Superior temporal gyrus (tissue), 1 donor: ENCODE measurements around the gene CHN1.

Experiments used
- DNase-seq: peaks from one replicate; pipeline ENCODE4 v3.0.0-alpha.2; 2016; ENCODE audit errors: extremely low spot score

The CHN1 gene, protein sequence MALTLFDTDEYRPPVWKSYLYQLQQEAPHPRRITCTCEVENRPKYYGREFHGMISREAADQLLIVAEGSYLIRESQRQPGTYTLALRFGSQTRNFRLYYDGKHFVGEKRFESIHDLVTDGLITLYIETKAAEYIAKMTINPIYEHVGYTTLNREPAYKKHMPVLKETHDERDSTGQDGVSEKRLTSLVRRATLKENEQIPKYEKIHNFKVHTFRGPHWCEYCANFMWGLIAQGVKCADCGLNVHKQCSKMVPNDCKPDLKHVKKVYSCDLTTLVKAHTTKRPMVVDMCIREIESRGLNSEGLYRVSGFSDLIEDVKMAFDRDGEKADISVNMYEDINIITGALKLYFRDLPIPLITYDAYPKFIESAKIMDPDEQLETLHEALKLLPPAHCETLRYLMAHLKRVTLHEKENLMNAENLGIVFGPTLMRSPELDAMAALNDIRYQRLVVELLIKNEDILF

DNA sequence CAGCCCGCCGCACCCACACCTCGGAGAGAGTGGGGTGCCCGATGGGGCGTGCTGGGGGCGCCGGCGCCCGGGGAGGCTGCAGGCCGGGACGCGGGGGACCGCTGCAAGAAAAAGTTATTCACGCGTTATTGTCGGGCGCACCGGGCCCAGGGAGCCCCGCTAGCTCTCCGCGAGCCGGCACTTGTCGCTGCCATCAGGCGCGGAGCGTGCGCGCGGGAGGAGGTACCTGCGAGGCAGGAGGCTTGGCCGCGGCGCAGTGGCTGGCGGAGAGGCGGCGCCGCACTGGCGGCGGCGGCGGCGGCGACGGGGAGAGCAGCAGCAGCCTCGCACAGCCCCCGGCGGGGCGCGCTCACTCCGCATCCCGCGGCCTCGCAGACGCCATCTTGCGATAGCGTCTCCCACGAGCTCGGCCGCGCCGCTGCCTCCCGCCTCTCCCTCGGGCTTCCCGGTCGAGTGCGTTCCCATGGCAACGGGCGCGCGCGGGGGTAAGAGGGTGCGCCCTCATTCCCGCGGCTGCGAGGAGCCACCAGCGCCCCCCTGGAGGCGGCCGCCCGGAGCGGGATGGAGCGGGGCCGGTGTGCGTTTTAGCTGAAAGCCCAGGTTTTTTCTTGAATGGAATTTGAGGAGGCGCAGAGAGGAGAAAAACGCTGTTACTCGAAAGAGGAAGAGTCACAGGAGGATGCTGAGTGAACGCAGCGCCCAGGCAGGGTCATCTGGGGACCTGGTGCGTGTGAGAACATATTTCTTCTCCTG, at the start of gene CHN1:
TSS of gene CHN1 (minus strand) at position 402 of the 753 bp plus-strand sequence. CDS start 469 bp downstream, outside the sequence.
- DNase-seq: peak; percentile 85

DNA sequence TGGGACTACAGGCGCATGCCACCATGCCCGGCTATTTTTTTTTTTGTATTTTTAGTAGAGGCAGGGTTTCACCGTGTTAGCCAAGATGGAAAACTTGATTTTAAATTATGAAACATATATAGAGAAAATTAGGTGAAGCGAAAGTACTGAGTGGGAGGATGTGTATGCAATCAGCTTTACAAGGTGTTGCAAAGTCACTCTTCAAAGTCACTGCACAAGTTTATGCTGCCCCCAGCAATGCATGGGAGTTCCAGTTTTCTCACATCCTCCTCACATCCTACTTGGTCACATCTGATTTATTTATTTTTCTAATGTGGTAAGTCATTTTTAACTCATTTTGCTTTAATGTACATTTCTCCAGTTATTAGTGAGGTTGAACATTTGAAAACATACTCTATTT, 49.2 kb upstream of the CHN1 start:
- no peak for DNase-seq

DNA sequence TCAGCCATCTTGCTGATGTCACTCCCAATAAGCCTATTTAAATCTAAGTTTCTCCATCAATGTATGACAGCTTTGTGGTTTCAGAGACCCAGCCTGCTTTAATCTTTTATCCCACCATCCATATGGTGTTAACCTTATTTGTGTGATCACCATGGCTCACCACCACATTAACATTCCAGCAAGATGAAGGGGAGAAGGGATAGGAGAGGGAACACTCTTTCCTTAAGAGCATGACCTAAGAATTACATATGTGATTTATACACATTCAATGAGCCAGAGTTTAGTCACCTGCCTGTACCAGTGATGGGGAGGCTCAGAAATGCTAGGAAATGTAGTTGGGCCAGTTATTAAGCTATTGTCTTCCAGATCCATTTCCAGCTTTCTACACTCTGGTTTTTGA, 44.5 kb upstream of the CHN1 start:
- no peak for DNase-seq

DNA sequence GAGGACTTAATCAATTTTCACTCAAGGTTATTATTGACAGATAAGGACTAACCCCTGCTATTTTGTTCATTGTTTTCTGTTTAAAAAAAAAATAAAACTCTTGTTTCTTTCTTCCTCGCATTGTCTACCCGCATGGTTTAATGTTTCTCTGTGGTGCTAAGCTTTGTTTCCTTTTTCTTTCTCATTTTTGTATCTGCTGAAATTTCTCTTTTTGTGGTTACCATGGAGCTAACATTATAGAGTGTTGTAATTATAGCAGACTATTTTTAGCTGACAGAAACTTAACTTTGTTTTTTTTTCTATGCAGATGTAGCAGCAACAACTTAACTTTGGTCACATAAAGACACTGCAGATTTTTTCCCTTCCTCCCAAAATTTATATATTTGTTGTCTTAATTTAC, 43.1 kb upstream of the CHN1 start:
- DNase-seq: no peak

DNA sequence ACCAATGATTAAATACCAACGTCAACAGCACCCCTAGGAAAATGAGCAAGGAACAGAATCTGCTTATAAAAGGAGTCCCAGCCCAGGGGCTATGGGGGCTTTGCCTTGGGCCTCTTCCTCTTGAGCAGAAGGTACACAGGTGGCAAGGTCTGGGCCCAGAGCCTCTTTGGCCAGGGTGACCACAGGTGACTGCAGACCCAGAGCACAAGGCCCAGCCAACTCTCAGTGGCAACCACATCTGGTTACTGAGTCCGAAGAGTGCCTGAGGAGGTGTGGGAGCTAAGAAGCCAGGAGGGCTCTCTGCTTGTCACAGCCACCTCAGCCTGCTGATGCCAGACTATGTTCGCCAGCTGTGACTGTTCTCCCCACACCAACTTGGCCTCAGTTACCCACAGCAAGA, 34.3 kb upstream of the CHN1 start:
- DNase-seq: no peak

DNA sequence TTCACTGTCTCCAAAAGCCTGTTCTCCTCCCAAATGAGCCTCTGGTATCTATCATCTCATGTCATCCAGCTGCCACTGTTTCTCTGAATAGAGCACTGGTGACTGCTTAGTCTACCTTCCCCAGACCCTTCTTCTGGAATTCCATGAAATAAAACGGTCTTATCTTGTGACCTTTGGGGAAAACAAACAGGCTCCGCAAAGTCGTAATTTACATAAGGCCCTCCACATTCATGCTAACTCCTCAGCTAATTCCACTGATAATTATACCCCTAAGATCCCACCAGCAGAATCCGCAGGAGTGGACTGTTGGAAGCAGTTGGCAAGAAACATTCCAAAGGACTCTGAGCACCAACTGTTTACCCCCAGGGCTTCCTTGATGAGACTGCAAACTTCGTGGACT, 33.9 kb upstream of the CHN1 start:
- no peak for DNase-seq

DNA sequence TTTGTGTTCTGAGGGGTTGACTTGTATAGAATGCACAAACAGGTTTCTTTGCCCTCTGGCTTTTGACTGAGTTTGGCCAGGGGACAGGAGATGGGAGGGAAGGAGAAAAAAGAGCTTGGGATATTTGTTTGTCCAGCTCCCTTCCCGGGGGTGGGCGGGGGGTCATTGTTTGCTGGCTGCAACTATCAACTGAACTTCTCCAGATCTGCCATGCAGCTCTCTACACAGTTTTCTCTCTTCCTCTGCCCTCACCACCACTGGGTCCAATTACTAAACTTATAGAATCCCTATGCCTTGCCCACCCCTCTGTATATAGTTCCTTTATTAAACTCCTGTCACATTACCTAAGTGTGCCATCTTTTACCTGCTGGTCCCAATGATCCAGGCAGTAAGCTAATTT, 32.8 kb upstream of the CHN1 start:
- DNase-seq: no peak

DNA sequence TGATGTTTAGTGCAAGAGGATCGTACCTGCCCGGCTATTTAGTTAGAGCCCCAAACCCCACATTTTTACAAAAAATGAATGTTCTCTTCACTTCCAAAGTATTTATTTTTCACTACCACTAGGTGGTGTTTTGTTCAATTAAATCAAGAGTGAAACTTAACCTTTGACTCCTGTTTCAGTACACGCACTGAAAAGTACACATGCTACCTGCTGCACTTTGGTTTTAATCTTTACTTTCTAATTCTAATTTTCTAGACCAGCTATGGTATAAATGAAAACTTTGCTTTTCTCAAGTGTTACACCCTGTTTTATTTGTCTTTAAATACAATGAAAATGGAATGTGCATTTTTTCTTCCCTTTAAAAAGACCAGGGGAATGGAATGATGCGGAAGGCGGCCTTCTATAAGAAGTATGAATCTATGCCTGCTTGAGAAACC, 31.4 kb upstream of the CHN1 start:
- peak; percentile 58 for DNase-seq

DNA sequence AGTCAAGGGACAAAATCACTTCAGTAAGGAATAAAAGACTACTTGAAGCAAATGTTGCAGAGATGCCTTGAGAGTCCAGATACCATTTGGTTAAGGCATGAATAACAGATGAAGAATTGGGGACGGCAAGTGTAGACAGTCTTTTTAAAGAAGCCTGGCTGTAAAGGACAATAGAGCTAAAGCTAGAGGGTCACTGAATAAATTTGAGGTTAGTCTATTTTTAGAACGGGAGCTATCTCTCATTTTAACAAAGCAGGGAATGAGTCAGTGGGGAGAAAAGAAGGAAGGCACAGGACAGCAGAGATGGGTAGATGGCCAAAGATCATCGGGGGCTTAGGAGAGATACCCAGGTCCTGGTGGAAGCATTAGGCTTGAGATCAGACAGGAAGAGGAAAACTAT, 30.6 kb upstream of the CHN1 start:
- no peak for DNase-seq

DNA sequence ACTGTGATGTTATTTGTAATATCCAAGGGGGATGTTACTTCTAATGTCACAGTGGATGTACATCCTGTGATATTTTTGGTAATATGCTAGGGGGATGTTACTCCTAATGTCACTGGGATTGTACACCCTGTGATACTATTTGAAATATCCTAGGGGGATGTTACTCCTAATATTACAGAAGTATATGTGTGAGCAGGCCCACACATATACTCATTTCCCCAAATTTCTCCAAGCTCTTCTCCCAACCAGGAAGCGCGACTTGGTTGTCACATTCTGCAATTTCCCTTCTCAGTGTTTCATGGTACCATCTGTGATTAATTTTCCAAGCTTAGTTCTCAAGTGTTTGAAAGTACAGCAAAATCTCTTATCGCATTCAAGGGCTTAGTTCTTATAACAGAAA, 29.5 kb upstream of the CHN1 start:
- DNase-seq: no peak

DNA sequence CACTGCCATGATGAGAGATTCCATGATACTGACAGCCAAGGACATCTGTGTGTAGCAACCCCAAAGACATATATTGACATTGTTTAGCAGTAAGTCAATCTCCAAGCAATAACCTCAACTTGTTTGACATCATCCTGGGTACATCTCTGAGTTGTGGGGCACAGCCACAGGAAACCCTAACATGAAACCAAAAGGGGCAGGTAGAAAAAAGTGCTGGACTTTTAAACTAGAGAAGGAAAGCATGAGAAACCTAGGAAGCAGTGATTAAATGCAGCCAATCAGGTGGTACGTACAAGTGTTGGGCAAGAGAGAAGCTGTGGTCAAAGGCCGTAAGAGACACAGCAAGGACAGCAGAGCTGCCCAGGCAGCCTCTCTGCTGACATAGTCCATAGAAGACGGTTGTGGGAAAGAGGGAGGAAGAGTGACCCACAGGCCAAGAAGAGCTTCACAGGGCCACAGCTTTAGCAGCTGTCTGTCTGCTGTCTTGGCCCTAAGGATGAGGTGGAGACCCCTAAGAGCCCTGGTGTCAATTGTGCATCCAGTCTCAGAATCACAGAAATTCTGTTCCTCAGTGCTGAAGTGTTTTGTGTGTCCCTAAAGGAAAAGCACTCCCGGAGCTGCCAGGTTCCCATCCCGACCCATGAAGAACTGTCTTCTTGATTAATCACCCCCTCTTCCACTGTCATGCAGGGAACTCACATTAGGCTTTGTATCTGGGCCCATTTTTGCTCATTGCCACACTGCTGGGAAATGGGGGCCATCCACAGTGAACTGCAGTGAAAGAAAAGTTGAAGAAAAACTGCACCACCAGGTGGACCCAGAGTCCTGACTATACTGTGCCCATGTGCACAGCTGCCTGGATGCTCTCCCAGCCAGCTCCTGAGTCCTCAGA, 25.4 kb upstream of the CHN1 start:
- DNase-seq: no peak

DNA sequence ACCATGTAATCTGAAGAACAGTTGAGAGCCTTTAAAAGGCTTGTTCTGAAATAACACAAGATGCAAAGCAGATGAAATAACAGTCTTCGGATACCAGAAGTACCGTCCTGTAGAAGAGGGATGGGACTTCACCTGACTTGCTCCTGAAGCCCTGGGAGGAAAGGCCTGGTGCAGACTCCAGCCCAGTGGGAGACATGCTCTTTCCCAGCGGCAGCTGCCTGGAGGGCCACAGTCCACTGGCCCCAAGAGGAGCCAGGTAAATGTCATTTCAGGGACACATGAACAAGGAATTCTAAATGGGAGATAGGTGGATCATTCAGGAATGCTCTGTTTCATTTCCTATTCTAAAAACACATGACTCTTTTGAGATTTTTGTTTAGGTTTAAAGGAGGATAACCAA, 22.6 kb upstream of the CHN1 start:
- DNase-seq: no peak

DNA sequence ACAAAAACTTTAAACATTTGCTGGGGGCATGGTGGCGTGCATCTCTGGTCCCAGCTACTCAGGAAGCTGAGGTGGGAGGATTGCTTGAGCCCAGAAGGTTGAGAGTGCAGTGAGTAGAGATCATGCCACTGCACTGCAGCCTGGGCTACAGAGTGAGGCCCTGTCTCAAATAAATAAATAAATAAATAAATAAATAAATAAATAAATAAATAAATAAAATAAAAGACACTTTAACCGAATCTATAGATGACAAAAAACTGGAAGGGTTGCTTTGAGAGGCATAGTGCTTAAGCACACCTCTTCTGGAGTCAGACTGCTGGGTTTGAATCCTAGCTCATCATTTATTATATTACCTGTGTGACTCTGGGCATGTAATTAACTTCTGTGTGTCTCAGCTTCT, 21.2 kb upstream of the CHN1 start:
- no peak for DNase-seq

DNA sequence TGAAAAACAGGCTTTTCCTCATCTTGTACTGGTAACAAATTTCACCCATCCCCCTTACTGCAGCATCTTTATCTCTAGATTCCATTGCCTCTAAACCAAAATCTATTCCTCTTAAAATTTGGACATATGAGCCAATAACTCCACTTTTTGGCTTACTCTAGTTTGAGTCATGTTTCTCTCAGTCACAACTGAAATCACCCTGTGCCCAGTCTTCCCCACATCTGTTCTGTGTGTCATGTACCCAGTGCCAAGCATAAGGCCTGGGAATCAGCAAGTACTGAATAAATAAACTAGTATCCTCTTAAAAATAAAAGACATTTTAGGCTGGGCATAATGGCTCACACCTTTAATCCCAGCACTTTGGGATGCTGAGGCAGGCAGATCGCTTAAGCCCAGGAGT, 20.8 kb upstream of the CHN1 start:
- no peak for DNase-seq

DNA sequence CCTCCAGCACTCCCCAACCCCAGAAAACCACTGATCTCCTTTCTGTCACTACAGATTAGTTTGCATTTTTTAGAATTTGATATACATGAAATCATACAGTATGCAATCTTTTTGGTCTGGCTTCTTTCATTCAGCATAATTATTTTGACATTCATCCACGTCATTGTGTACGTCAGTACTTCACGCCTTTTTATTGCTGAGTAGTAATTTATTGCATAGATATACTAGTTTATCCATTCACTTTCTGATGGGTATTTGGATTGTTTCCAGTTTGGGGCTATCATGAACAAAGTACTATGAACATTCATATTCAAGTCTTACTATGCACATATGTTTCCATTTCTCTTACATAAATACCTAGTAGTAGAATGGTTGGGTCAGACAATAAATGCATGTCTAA, 20.1 kb upstream of the CHN1 start:
- no peak for DNase-seq

DNA sequence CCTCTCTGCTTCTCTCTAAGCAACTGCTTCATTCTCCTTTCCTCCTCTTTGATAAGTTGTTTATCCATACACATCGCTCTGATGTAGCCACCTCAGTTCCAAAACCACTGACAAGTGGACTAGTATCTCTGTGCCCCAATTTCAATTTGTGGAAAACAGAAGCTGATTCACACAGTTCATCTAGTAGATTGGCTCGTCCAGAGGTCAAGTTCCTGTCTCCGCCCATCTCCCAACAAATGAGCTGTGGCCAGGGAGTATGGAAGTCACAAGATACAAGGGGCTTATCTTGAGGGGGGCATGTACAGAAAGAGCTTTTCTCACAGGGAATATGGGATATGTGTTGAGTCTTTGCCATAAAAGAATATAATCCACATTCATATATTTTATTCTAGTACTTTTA, 17.7 kb upstream of the CHN1 start:
- DNase-seq: no peak

DNA sequence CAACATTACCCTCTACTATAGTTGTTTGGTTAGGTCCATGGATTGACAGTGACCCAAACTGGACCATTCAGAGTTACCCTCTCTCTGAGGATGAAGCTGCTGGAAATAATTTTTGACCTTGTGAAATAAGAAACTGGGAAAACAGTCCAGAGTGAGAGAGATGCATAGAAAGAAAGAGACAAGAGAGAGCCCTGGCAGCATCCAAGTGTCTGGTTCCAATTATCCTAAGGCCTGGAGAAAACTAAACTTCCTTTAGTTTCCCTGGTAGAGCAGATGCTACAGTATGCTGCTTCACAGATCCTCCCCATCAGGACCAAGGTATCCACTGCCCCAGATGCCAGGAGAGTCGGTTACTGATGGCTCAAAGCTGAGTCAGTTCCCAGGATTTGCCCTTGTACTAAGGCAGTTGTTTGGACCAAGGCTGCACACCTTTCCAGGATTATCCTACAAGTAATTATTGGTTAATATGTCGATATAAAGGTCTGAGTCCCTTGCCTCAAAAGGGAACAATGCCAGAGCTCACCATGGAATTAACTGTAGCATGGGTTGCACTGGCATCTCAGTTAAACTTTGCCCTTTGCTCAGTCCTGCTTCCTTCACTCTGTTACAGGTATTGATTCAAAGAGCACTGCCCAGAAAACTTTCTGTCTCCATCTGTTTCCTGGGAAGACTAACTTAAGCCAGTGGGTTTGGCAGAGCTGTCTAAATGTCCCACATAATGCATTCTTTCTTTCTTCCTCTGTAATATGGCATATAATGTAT, 14.6 kb upstream of the CHN1 start:
- no peak for DNase-seq

DNA sequence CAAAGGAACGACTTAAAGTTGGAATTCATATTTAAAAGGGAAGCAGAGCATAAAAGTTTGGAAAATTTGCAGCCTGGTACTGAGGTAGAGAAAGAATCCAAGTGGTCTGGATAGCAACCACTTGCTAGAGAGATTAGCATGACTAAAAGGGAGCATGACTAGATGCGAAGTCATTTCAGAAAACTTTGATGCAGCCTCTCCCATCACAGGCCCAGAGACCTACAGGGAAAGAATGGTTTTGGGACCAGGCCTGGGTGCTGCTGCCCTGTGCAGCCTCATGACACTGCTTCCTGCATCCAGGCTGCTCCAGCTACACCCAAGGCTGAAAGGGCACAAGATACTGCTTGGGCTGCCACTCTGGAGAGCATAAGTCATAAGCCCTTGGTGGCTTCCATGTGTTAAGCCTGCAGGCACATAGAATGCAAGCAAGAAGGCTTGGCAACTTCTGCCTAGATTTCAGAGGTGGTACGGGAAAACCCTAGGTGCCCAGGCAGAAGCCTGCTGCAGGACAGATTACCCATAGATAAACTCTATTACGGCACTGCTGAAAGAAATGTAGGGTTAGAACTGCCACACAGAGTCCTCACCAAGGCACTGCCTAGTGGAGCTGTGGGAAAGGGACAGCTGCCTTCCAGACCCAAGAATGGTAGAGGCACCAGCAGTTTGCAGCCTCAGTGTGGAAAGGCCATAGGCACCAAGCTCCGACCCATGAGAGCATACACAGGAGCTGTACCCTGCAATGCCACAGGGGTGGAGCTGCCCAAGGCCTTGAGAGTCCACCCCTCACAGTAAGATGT, 12.6 kb upstream of the CHN1 start:
- no peak for DNase-seq

DNA sequence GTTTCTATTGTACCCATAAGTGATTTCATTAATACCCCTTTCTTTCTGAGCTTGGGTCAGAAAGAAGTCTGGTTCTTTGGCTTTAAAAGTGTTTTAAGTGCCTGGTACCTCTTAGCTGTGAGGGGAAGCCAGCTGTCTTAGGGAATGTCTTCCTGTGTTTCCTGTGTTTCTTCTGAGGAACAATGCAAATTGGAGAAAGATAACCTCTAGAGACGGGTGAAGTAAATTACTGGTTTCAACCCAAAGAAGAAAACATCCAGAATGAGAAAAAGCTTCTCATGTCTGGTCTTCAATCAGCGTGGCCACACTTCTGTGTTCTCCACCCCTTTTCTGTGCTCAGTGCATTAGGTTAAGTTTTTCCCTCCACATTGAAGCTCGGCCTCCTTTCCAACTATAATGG, 10.2 kb upstream of the CHN1 start:
- no peak for DNase-seq

DNA sequence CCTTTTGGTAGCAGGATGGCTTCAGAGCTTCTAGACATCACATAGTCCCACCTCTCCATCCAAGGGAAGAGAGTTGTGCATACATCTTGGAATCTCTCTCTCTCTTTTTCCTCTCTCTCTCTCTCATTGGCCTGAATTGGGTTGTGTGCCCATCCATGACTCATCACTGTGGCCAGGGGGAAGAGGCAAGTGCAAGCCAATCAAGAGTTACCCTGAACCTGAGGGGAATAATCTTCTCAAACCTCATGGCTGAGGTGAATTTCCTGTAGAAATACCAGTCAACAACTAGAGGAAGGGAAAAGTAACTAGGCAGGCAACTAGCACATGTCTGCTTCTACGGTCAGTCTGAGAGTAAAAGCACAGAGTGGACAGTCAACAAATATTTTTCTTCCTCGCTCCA, 7.3 kb upstream of the CHN1 start:
- DNase-seq: no peak

DNA sequence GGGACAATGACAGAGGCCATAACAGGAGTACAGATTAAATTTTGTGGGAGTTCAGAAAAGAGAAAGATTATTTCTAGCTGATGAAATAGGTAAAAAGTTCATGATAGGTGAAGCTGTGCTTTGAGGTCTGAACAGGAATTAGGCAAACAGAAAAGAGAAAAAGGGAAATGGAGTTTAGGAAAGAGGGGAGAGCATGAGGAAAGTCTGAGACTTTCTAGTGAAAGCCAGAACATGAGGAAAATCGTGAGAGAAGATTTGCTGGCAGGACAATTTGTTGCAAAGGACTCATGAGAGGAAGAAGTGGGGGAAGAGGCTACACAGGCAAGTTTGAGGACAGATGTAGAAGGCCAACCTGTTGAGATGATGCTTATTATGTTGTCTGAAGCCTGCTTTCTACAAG, 6.3 kb upstream of the CHN1 start:
- DNase-seq: no peak
